Prostate gland (tissue), 2 donors: ENCODE measurements around the gene TNIP1.

ENCODE experiments used
- CTCF ChIP-seq, 4 experiments: fragments of 200-600 bp in 2 of 4; fragments of 450-650 bp in 2 of 4; sonication (generic) in 2 of 4; IDR thresholded peaks; 1 replicate in 3 of 4; 2 replicates in 1 of 4; pipeline ENCODE4 v1.5.1; 2016 to 2019; ENCODE audit warnings: antibody characterized with exemption in 4 of 4, mild to moderate bottlenecking in 2 of 4, moderate library complexity in 2 of 4
- POLR2A ChIP-seq: fragments of 450-650 bp; IDR thresholded peaks from one replicate; pipeline ENCODE4 v1.6.1; 2016; ENCODE audit warnings: antibody characterized with exemption, mild to moderate bottlenecking

DNA sequence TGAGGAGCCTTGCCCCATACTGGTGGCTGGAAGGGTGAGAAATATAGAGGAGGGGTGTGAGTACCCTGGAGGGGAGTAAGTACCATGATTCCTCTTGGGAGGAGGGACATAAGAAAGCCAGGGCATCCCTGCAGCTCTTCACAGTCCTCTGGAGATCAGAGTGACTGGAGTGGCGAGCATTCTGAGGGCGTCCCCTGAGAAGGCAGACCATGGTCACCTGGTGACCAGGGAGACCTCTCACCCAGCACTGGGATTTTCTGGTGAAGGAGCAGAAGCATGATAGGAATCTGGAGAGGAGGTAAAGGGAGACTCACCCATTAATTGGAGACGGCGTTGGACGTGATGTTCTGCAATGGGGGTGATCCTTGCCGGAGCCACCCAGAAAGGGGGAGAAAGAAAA lies 88.1 kb downstream of the TNIP1 start:
- TF ChIP-seq CTCF (IDR thresholded peaks at IDR 0.05) (no peak), POLR2A (no peak)
